ENCODE results near the gene FDX2. TPM values are rescaled to one million over a fixed set of nuclear protein-coding genes. Genes with fewer than 3 reads are reported as not detected.

Gene FDX2
- total RNA-seq, 3 donors from 2014 or later (not counting 1 experiment from before 2014, with no cell fraction given): 1.7 to 4.1 (median 4.0) TPM

DNA sequence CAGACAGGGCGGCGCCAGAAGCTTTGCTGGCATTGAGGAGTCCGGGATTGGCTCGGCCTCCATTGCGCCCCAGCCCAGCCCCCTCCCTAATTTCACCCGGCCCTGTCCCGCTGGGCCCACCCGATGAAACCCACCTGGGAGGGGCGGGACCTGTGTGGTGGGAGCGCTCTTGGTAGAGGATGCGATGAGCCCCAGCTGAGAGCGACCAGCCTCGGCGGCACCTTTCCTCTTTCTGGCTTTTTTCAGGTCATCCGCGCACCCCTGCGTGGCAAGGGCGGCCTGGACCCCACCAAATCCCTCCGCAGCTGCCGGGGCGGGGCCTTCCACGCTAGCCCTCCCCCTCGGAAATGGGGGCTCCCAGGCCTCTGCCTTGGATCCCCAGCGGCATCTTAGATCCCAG is 6.4 kb downstream of the FDX2 start, which contains the start of gene ZGLP1:
Gene ZGLP1 (minus strand): TSS at position 393 of the 400 bp plus-strand sequence.
- 94% methylated on average over 23 of the region's 24 CpGs for WGBS (ENCODE audit: insufficient coverage)
- H3K27ac ChIP-seq (ENCODE audit: low read length): no peak within 1 kb of the TSS
- no peak for ATAC-seq

DNA sequence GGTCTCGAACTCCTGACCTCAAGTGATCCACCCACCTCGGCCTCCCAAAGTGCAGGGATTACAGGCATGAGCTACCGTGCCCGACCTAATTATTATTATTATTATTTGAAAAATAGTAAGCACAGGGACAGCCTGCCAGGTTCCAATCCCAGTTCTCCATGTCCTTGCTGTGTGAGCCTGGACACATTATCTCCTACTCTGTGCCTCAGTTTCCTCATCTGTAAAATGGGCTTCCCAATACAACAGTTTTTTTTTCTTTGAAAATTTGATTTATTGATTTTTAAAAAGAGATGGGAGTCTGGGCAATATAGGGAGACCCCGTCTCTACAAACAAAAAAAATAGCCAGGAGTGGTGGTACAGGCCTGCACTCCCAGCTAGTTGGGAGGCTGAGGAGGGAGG is 9.5 kb downstream of the FDX2 start:
- H3K9me3 ChIP-seq (ENCODE audit: control insufficient read depth, insufficient read depth, low read length): no peaks in the 10 kb centered on the region
- WGBS (ENCODE audit: insufficient coverage): no CpG with 5 or more reads among the region's 5 CpGs
- H3K4me1 ChIP-seq (ENCODE audit: control insufficient read depth, insufficient read depth, low read length): peaks cover 10% of the 10 kb centered on the region
- TF ChIP-seq, protein P1, sequence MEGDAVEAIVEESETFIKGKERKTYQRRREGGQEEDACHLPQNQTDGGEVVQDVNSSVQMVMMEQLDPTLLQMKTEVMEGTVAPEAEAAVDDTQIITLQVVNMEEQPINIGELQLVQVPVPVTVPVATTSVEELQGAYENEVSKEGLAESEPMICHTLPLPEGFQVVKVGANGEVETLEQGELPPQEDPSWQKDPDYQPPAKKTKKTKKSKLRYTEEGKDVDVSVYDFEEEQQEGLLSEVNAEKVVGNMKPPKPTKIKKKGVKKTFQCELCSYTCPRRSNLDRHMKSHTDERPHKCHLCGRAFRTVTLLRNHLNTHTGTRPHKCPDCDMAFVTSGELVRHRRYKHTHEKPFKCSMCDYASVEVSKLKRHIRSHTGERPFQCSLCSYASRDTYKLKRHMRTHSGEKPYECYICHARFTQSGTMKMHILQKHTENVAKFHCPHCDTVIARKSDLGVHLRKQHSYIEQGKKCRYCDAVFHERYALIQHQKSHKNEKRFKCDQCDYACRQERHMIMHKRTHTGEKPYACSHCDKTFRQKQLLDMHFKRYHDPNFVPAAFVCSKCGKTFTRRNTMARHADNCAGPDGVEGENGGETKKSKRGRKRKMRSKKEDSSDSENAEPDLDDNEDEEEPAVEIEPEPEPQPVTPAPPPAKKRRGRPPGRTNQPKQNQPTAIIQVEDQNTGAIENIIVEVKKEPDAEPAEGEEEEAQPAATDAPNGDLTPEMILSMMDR (IDR thresholded peaks at IDR 0.05): no peak
- Mint-ChIP-seq H3K4me3 (no peak overlapping the region), H3K27ac (no peak overlapping the region), H3K36me3 (no peaks in the 10 kb centered on the region), H3K9me3 (no peaks in the 10 kb centered on the region), H3K4me1 (no peaks in the 10 kb centered on the region), H3K27me3 (ENCODE audit: low read depth in 2 of 2) (no peaks in the 10 kb centered on the region)
- intact Hi-C loops (cut with micrococcal nuclease): no loop called here
- ATAC-seq (no peak), DNase-seq (no peak)
- no peak overlapping the region for H3K27ac ChIP-seq (ENCODE audit: low read length)
- H3K4me3 ChIP-seq (ENCODE audit: low read length): no peak overlapping the region
- H3K27me3 ChIP-seq (ENCODE audit: control insufficient read depth, insufficient read depth, low read length): no peaks in the 10 kb centered on the region
- H3K36me3 ChIP-seq (ENCODE audit: control insufficient read depth, insufficient read depth, low read length): no peaks in the 10 kb centered on the region

More for the DNA sequence above, 6.4 kb downstream of the FDX2 start, which contains the start of gene ZGLP1:
- no peak within 1 kb of the TSS for H3K4me3 Mint-ChIP-seq
- peaks cover 0 to 2% of the 10 kb centered on the region in 2 donors for H3K4me1 Mint-ChIP-seq
- no peaks in the 10 kb centered on the region for H3K9me3 Mint-ChIP-seq
- peaks cover 10% of the 10 kb centered on the region for H3K4me1 ChIP-seq (ENCODE audit: control insufficient read depth, insufficient read depth, low read length)
- H3K36me3 Mint-ChIP-seq: no peaks in the 10 kb centered on the region
- no peaks in the 10 kb centered on the region for H3K36me3 ChIP-seq (ENCODE audit: control insufficient read depth, insufficient read depth, low read length)
- TF ChIP-seq, protein P1 (IDR thresholded peaks at IDR 0.05): no peak
- no peak within 1 kb of the TSS for H3K27ac Mint-ChIP-seq
- no peak for DNase-seq
- intact Hi-C loops (cut with micrococcal nuclease): no loop called here
- no peak within 1 kb of the TSS for H3K4me3 ChIP-seq (ENCODE audit: low read length)
- H3K27me3 Mint-ChIP-seq (ENCODE audit: low read depth in 2 of 2): no peaks in the 10 kb centered on the region
- H3K27me3 ChIP-seq (ENCODE audit: control insufficient read depth, insufficient read depth, low read length): no peaks in the 10 kb centered on the region
- H3K9me3 ChIP-seq (ENCODE audit: control insufficient read depth, insufficient read depth, low read length): no peaks in the 10 kb centered on the region

DNA sequence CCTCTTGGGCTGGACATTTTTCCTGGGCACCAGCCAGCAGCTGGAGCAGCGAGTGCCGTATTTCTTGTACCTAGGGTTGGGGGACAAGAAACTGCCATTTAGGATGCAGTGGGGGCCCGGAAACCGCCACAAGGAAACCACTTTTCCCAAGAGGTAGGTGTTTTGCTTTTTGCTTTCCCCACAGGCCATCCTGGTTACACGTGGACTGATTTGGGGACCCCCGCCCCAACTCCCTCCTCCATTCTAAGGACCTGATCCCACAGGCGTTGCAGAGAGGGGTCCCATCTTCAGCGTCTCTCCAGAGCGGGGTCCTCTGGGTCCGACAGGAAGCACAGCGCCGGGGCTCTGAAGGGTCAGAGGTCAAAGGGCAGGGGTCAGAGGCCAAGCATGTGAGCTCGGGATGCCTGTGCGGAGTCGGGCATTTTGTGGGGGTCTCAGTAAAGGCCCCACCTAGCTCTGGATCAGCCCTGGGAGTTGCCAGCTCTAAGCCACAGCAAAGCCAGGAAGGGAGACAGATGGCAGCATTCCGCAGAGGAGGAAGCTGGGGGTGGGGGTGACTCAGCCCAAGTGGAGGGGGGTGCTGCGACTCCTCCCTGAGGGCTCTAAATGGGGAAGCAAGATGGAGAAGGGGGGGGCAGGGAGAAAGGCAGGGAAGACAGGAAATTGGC is 10.5 kb downstream of the FDX2 start:
- no peak overlapping the region for H3K4me3 ChIP-seq (ENCODE audit: low read length)
- H3K9me3 Mint-ChIP-seq: no peaks in the 10 kb centered on the region
- H3K27ac Mint-ChIP-seq: no peak overlapping the region
- DNase-seq: peak in 1 of 2 donors; percentile 4
- H3K36me3 ChIP-seq (ENCODE audit: control insufficient read depth, insufficient read depth, low read length): no peaks in the 10 kb centered on the region
- intact Hi-C loops (cut with micrococcal nuclease): no loop called here
- ATAC-seq: no peak
- TF ChIP-seq, protein P1 (IDR thresholded peaks at IDR 0.05): no peak
- no peak overlapping the region for H3K4me3 Mint-ChIP-seq
- 53% methylated on average over 17 of the region's 17 CpGs for WGBS (ENCODE audit: insufficient coverage)
- H3K4me1 Mint-ChIP-seq: no peaks in the 10 kb centered on the region
- peaks cover 10% of the 10 kb centered on the region for H3K4me1 ChIP-seq (ENCODE audit: control insufficient read depth, insufficient read depth, low read length)
- no peaks in the 10 kb centered on the region for H3K9me3 ChIP-seq (ENCODE audit: control insufficient read depth, insufficient read depth, low read length)
- no peaks in the 10 kb centered on the region for H3K27me3 ChIP-seq (ENCODE audit: control insufficient read depth, insufficient read depth, low read length)
- H3K36me3 Mint-ChIP-seq: no peaks in the 10 kb centered on the region
- H3K27me3 Mint-ChIP-seq (ENCODE audit: low read depth in 2 of 2): no peaks in the 10 kb centered on the region
- no peak overlapping the region for H3K27ac ChIP-seq (ENCODE audit: low read length)

Data from natural killer cell (primary cell).